PC-3 (cell line): ENCODE measurements around the gene SULT4A1. TPM values are rescaled to one million over a fixed set of nuclear protein-coding genes. Genes with fewer than 3 reads are reported as not detected.

ENCODE experiments used
- ATAC-seq: fragments of 200-7000 bp; cut with Tn5 transposase; 2 replicates; pipeline ENCODE4 v1.9.1; 2020; ENCODE audit warnings: mild to moderate bottlenecking, moderate library complexity
- BruUV-seq: library from RNA; stranded (reverse); fragments of 400-500 nt; replicated peaks from 2 replicates; lab custom pipeline; 2021; lab: Mats Ljungman, UMichigan
- CTCF ChIA-PET: fragments of 300-600 bp; sonication (Branson Sonifier 250); formaldehyde crosslinking; loops from one replicate; lab custom pipeline; 2022; ENCODE audit warnings: antibody characterized with exemption; lab: Charles Lee
- POLR2A ChIA-PET: fragments of 300-600 bp; sonication (Branson Sonifier 250); formaldehyde crosslinking; loops from one replicate; lab custom pipeline; 2022; ENCODE audit warnings: antibody characterized with exemption; ENCODE audit not compliant: unreplicated experiment; lab: Charles Lee
- DNase-seq: peaks from one replicate; pipeline ENCODE4 v3.0.0-alpha.2; 2015
- H2AFZ ChIP-seq: fragments of 300-600 bp; sonication (generic); 2 replicates; pipeline ENCODE4 v1.6.0; 2016; ENCODE audit warnings: antibody characterized with exemption, low read length
- H3F3A ChIP-seq: fragments of 300-600 bp; sonication (generic); one replicate; pipeline ENCODE4 v1.6.0; 2017; ENCODE audit warnings: antibody characterized with exemption, low read length, control low read depth, mild to moderate bottlenecking; ENCODE audit not compliant: unreplicated experiment
- H3K27ac ChIP-seq: fragments of 300-600 bp; sonication (generic); 2 replicates; pipeline ENCODE4 v1.5.1; 2016; ENCODE audit warnings: mild to moderate bottlenecking, low read length
- H3K27me3 ChIP-seq: fragments of 300-600 bp; sonication (generic); 2 replicates; pipeline ENCODE4 v1.6.1; 2016; ENCODE audit warnings: low read length, mixed read lengths
- H3K36me3 ChIP-seq: fragments of 300-600 bp; sonication (generic); 2 replicates; pipeline ENCODE4 v1.6.1; 2016; ENCODE audit warnings: low read depth, mixed run types, low read length, mixed read lengths
- H3K4me1 ChIP-seq: fragments of 300-600 bp; sonication (generic); 2 replicates; pipeline ENCODE4 v1.5.1; 2016; ENCODE audit warnings: low read length; ENCODE audit not compliant: insufficient read depth
- H3K4me2 ChIP-seq: fragments of 300-600 bp; sonication (generic); 2 replicates; pipeline ENCODE4 v1.6.0; 2016; ENCODE audit warnings: low read length
- H3K4me3 ChIP-seq: fragments of 300-600 bp; sonication (generic); 2 replicates; pipeline ENCODE4 v1.5.1; 2016; ENCODE audit warnings: mild to moderate bottlenecking, low read length, mixed read lengths
- H3K79me2 ChIP-seq: fragments of 300-600 bp; sonication (generic); 2 replicates; pipeline ENCODE4 v1.6.1; 2017; ENCODE audit warnings: low read length, mixed read lengths
- H3K9ac ChIP-seq: fragments of 300-600 bp; sonication (generic); 2 replicates; pipeline ENCODE4 v1.6.0; 2016; ENCODE audit warnings: mild to moderate bottlenecking, low read length
- H3K9me2 ChIP-seq: fragments of 300-600 bp; sonication (generic); replicated peaks from 2 replicates; pipeline ENCODE4 v1.6.1; 2016; ENCODE audit warnings: mixed run types, low read length, mixed read lengths
- H3K9me3 ChIP-seq: fragments of 300-600 bp; sonication (generic); 2 replicates; pipeline ENCODE4 v1.6.1; 2016; ENCODE audit warnings: low read length, mixed read lengths
- H4K20me1 ChIP-seq: fragments of 300-600 bp; sonication (generic); 2 replicates; pipeline ENCODE4 v1.6.1; 2016; ENCODE audit warnings: low read length, mixed read lengths
- EZH2 ChIP-seq: fragments of 300-600 bp; sonication (generic); IDR thresholded peaks from one replicate; pipeline ENCODE4 v1.6.1; 2017; ENCODE audit warnings: antibody characterized with exemption, mild to moderate bottlenecking, low read length; ENCODE audit not compliant: unreplicated experiment
- EZH2phosphoT487 ChIP-seq: fragments of 300-600 bp; sonication (generic); IDR thresholded peaks from 2 replicates; pipeline ENCODE4 v1.6.1; 2018; ENCODE audit warnings: mild to moderate bottlenecking, antibody characterized with exemption, low read length, borderline replicate concordance
- intact Hi-C: fragments of 100-400 bp; cut with micrococcal nuclease; formaldehyde crosslinking; loops from 2 replicates; pipeline ENCODE4 v1.9.0; 2023
- total RNA-seq: library from RNA; depleted of rRNA; stranded (reverse); fragments of >200 nt; gene quantifications from 2 replicates; pipeline ENCODE4 v1.2.3, GENCODE V29; 2014
- TF ChIP-seq, protein P1 (sequence below): fragments of 300-600 bp; sonication (generic); conservative IDR thresholded peaks from 2 replicates; pipeline ENCODE4 v1.5.1; 2017; ENCODE audit warnings: antibody characterized with exemption, low read depth, mild to moderate bottlenecking, low read length

SULT4A1 gene
- total RNA-seq, 1 experiment from 2014 or later: not detected

DNA sequence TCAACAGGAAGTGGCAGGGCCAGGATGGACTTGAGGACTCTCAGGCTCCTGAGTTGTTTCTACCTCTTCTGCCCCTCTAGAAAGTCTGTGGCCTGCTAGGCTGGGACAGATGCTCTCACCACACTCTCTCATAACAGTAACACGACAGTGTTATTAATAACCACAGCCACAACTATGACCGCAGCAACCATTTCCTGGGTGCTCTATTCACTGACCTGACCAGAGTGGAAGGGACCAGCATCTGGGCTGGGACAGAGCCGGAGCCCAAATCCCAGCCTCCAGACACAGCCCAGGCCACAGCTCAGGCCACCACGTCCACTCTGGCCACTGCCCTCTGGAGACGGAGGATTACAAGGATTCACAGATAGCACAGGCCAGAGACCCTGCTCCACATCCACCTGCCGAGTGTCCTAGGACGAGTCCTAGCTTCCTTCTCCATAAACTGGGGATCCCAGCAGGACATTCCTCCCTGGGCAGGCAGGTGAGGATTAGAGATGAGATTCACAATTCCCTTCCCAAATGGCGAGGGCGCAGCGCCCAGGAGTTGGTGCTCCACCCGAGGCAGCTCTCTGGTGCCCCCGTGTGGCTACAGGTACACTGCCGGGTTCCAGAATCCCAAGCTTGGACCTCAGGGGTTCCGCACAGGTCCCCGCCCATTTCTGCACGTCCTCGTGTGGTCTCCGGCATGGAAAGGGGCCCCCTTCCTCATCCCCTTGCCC lies 22.4 kb upstream of the SULT4A1 start:
- CTCF ChIA-PET: interaction anchor here (0.5 to 1.5 kb wide), 2 partner anchors 61 to 67 kb away, joined by 4 to 7 read pairs; no protein-coding TSS in a partner anchor
- DNase-seq (peak; percentile 54), ATAC-seq (peak; percentile 46)
- H3K4me3 ChIP-seq: no peak overlapping the region
- H3K9me3 ChIP-seq: no peaks in the 10 kb centered on the region
- H2AFZ ChIP-seq: 0 out of 2 replicates have a peak overlapping the region, but pooled peaks have one; percentile 34
- H3K27ac ChIP-seq: no peak overlapping the region
- TF ChIP-seq EZH2 (no peak), EZH2phosphoT487 (no peak)
- TF ChIP-seq, protein P1, sequence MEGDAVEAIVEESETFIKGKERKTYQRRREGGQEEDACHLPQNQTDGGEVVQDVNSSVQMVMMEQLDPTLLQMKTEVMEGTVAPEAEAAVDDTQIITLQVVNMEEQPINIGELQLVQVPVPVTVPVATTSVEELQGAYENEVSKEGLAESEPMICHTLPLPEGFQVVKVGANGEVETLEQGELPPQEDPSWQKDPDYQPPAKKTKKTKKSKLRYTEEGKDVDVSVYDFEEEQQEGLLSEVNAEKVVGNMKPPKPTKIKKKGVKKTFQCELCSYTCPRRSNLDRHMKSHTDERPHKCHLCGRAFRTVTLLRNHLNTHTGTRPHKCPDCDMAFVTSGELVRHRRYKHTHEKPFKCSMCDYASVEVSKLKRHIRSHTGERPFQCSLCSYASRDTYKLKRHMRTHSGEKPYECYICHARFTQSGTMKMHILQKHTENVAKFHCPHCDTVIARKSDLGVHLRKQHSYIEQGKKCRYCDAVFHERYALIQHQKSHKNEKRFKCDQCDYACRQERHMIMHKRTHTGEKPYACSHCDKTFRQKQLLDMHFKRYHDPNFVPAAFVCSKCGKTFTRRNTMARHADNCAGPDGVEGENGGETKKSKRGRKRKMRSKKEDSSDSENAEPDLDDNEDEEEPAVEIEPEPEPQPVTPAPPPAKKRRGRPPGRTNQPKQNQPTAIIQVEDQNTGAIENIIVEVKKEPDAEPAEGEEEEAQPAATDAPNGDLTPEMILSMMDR: peak; percentile 67
- no peaks in the 10 kb centered on the region for H3K27me3 ChIP-seq
- no peak overlapping the region for H3K9ac ChIP-seq
- H3F3A ChIP-seq: no peaks in the 10 kb centered on the region
- POLR2A ChIA-PET: no interaction called here
- no peaks in the 10 kb centered on the region for H3K4me1 ChIP-seq
- intact Hi-C loops: no loop called here
- H3K79me2 ChIP-seq: no peaks in the 10 kb centered on the region
- H3K9me2 ChIP-seq: no peaks in the 10 kb centered on the region
- H3K4me2 ChIP-seq: no peak overlapping the region
- H4K20me1 ChIP-seq: no peaks in the 10 kb centered on the region
- BruUV-seq: no TSS peak
- H3K36me3 ChIP-seq: no peaks in the 10 kb centered on the region

GRCh38 chr22:43883719-43884415 lies 21.6 kb upstream of the SULT4A1 start:
- no peaks in the 10 kb centered on the region for H3K36me3 ChIP-seq
- H2AFZ ChIP-seq: no peak overlapping the region
- H3K9ac ChIP-seq: no peak overlapping the region
- H3K27me3 ChIP-seq: no peaks in the 10 kb centered on the region
- no peak for TF ChIP-seq EZH2
- TF ChIP-seq, protein P1: no peak
- TF ChIP-seq EZH2phosphoT487: no peak
- CTCF ChIA-PET: interaction anchor here (0.7 to 1.5 kb wide), 6 partner anchors 14 to 62 kb away, joined by 3 to 10 read pairs (median 6); no protein-coding TSS in a partner anchor
- H3K79me2 ChIP-seq: no peaks in the 10 kb centered on the region
- H3K4me2 ChIP-seq: no peak overlapping the region
- no peak overlapping the region for H3K4me3 ChIP-seq
- no peaks in the 10 kb centered on the region for H3K9me3 ChIP-seq
- no TSS peak for BruUV-seq
- no peak for DNase-seq
- no peaks in the 10 kb centered on the region for H3K9me2 ChIP-seq
- no peak overlapping the region for H3K27ac ChIP-seq
- no peaks in the 10 kb centered on the region for H3K4me1 ChIP-seq
- no peak for ATAC-seq
- no peaks in the 10 kb centered on the region for H3F3A ChIP-seq
- POLR2A ChIA-PET: no interaction called here
- no peaks in the 10 kb centered on the region for H4K20me1 ChIP-seq
- intact Hi-C loops: no loop called here
